ENCODE measurements around the gene HTR2C. TPM values are rescaled to one million over a fixed set of nuclear protein-coding genes. Genes with fewer than 3 reads are reported as not detected.
"Not testable (repeated sequence)": the region's sequence is repeated elsewhere in the genome, so short reads cannot be mapped to it uniquely, and the experiment has no call there.

HTR2C gene
- total and polyA plus RNA-seq, 7 donors: not detected

- ATAC-seq: no peak
Observed at GRCh38 chrX:114924423-114924822, 340.5 kb downstream of the HTR2C start.

GRCh38 chrX:114924856-114925255 is 341.0 kb downstream of the HTR2C start:
- DNase-seq (no peak), ATAC-seq (no peak)
- Histone ChIP-seq H3K9me3 (no peaks in the 10 kb centered on the region), H3K36me3 (ENCODE audit: insufficient read depth in 1 of 2, low read depth in 1 of 2) (no peaks in the 10 kb centered on the region), H3K27me3 (ENCODE audit: insufficient read depth in 3 of 3, low read length in 2 of 3) (peaks cover 0 to 3% (median 0%) of the 10 kb centered on the region in 3 donors), H3K4me3 (no peak overlapping the region), H3K4me1 (no peaks in the 10 kb centered on the region), H3K27ac (no peak overlapping the region)
- intact Hi-C loops (cut with DNase I): no loop called here
- TF ChIP-seq CTCF (IDR thresholded peaks at IDR 0.05): no peak

More at GRCh38 chrX:114924423-114924822, 340.5 kb downstream of the HTR2C start:
- no peak for TF ChIP-seq CTCF (IDR thresholded peaks at IDR 0.05)
- Histone ChIP-seq H3K4me1 (no peaks in the 10 kb centered on the region), H3K9me3 (no peaks in the 10 kb centered on the region), H3K36me3 (ENCODE audit: insufficient read depth in 1 of 2, low read depth in 1 of 2) (no peaks in the 10 kb centered on the region), H3K4me3 (no peak overlapping the region), H3K27ac (no peak overlapping the region), H3K27me3 (ENCODE audit: insufficient read depth in 3 of 3, low read length in 2 of 3) (peaks cover 0 to 3% (median 0%) of the 10 kb centered on the region in 3 donors)
- no peak for DNase-seq
- 59 to 70% (median 65%) methylated on average over 3 of the region's 3 CpGs for WGBS, 3 donors
- intact Hi-C loops (cut with DNase I): no loop called here

- Histone ChIP-seq H3K36me3 (ENCODE audit: insufficient read depth in 1 of 2, low read depth in 1 of 2) (no peaks in the 10 kb centered on the region), H3K4me3 (no peak overlapping the region), H3K4me1 (no peaks in the 10 kb centered on the region), H3K27ac (no peak overlapping the region), H3K9me3 (peaks cover 2% of the 10 kb centered on the region), H3K27me3 (ENCODE audit: insufficient read depth in 3 of 3, low read length in 2 of 3) (peaks cover 0 to 3% (median 0%) of the 10 kb centered on the region in 3 donors)
- no peak for DNase-seq
- TF ChIP-seq CTCF (IDR thresholded peaks at IDR 0.05): no peak
- intact Hi-C loops (cut with DNase I): no loop called here
- ATAC-seq: no peak
Observed at GRCh38 chrX:114930227-114930626, 346.3 kb downstream of the HTR2C start.

GRCh38 chrX:114932550-114932949 is 348.7 kb downstream of the HTR2C start:
- Histone ChIP-seq H3K27me3 (ENCODE audit: insufficient read depth in 3 of 3, low read length in 2 of 3) (no peaks in the 10 kb centered on the region), H3K4me3 (no peak overlapping the region), H3K9me3 (peaks cover 2% of the 10 kb centered on the region), H3K27ac (no peak overlapping the region), H3K4me1 (no peaks in the 10 kb centered on the region), H3K36me3 (ENCODE audit: insufficient read depth in 1 of 2, low read depth in 1 of 2) (no peaks in the 10 kb centered on the region)
- intact Hi-C loops (cut with DNase I): no loop called here
- DNase-seq (no peak), ATAC-seq (no peak)
- TF ChIP-seq CTCF (IDR thresholded peaks at IDR 0.05): no peak
- 48 to 83% (median 75%) methylated on average over 1 of the region's 1 CpG for WGBS, 3 donors

GRCh38 chrX:114933291-114933690 is 349.4 kb downstream of the HTR2C start:
- H3K36me3 ChIP-seq (ENCODE audit: insufficient read depth in 1 of 2, low read depth in 1 of 2); H3K27me3 ChIP-seq (ENCODE audit: insufficient read depth in 3 of 3, low read length in 2 of 3); DNase-seq; ATAC-seq; H3K27ac ChIP-seq; H3K9me3 ChIP-seq; H3K4me1 ChIP-seq; H3K4me3 ChIP-seq; intact Hi-C loops (cut with DNase I): not testable (repeated sequence)
- WGBS, 3 donors: 54 to 66% (median 65%) methylated on average over 2 of the region's 2 CpGs

- H3K27me3 ChIP-seq (ENCODE audit: insufficient read depth in 3 of 3, low read length in 2 of 3); DNase-seq; H3K27ac ChIP-seq; H3K36me3 ChIP-seq (ENCODE audit: insufficient read depth in 1 of 2, low read depth in 1 of 2); H3K4me1 ChIP-seq; ATAC-seq; intact Hi-C loops (cut with DNase I); H3K9me3 ChIP-seq; H3K4me3 ChIP-seq: not testable (repeated sequence)
- WGBS, 3 donors: 87 to 100% (median 87%) methylated on average over 3 of the region's 3 CpGs
Observed at GRCh38 chrX:114937090-114937489, 353.2 kb downstream of the HTR2C start.
